Heart left ventricle (tissue), 13 donors: ENCODE results near the gene IFT25.
"Not testable (repeated sequence)": the region's sequence is repeated elsewhere in the genome, so short reads cannot be mapped to it uniquely, and the experiment has no call there.

ENCODE experiments used
- CTCF ChIP-seq, 12 donors: fragments of 200-600 bp; sonication (generic) in 4 of 12; IDR thresholded peaks; one replicate each; pipeline versions ENCODE4 v1.5.0 to v1.8.0; 2018 to 2022; ENCODE audit warnings: antibody characterized with exemption in 12 of 12, mild to moderate bottlenecking in 5 of 12
- POLR2A ChIP-seq, 2 donors: fragments of 450-650 bp; IDR thresholded peaks; one replicate each; pipeline ENCODE4 v1.6.1; 2017; ENCODE audit warnings: antibody characterized with exemption in 2 of 2, mild to moderate bottlenecking in 2 of 2, moderate library complexity in 2 of 2
- donor health status: ischemic (EF 13 %, LVEDD 7.1; RV severe dilation, severe dysfunction).
- donor health status: DM: no; HTN: yes; CAD: no.
- donor health status: DM: no; HTN: no; CAD: no.
- donor health status: ischemic (EF 25% LVEDD 6.9; RV normal size, moderate dysfunction).
- donor health status: ischemic (EF 25% LVEDD 5.7; RV mildly dilated, moderate dysfunction).
- donor health status: ischemic (EF 35%, LVEDD 5.7; RV mildly dilated, moderate dysfunction).
- donor health status: nonischemic (EF 11% LVEDD 7.7; RV severe dilation, severe dysfunction).
- donor health status: DM: yes; HTN: yes; CAD: no.
- donor health status: PGD.
- donor health status: ischemic (EF 29% LVEDD 5.4; RV normal size, mild dysfunction).
- donor health status: nonischemic (EF 23%, LVEDD 6.1; RV moderate dilation, normal function).

GRCh38 chr1:53969323-53969722, 23.8 kb upstream of the IFT25 start:
- not testable (repeated sequence) for TF ChIP-seq CTCF, POLR2A (IDR thresholded peaks at IDR 0.05)
